ENCODE measurements around the gene PPARA. TPM values are rescaled to one million over a fixed set of nuclear protein-coding genes. Genes with fewer than 3 reads are reported as not detected.

The PPARA gene
- polyA plus RNA-seq, 1 of the 3 experiments (the other 2 are of a cell fraction), result 4.5 TPM

DNA sequence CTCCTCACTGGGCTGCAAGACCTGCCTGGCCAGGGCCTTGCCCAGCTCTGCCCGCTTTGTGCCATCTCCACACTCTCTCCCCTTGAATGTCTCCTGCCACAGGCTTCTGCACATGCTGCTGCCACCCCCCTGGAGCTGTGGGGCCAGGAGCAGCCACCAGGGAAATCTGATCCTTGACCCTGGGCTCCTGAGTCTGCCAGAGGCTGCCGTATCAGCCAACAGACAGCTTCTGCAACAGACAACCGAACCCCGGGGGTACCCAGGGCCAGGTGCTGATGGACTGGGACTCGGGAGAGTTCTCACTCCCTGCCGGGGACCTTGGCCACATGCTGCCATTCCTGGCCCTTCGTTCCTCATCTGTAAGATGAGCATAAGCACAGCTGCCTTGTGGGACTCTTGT is 3.3 kb upstream of the PPARA start:
- no peak for DNase-seq
- no peak overlapping the region for H3K27ac ChIP-seq (ENCODE audit: low read depth in 2 of 2, low read length in 1 of 2)
- no peak overlapping the region for H3K4me3 ChIP-seq (ENCODE audit: low read depth in 2 of 2, low read length in 1 of 2)
- no peak overlapping the region for H2AFZ ChIP-seq (ENCODE audit: low read depth)
- H3K9me3 ChIP-seq, result no peaks in the 10 kb centered on the region
- no peaks in the 10 kb centered on the region for H3K9me2 ChIP-seq
- H3K4me1 ChIP-seq (ENCODE audit: control insufficient read depth in 1 of 2, insufficient read depth in 2 of 2, low read depth in 1 of 2, low read length in 1 of 2), result peaks cover 8 to 25% of the 10 kb centered on the region in 2 experiments; a peak in 1 of 4 replicates
- H3K9ac ChIP-seq, result no peak overlapping the region
- CTCF ChIA-PET, result interaction anchor here (1.6 to 1.7 kb wide), 4 partner anchors 25 to 168 kb away, joined by 4 to 6 read pairs (median 5); no protein-coding TSS in a partner anchor
- H3K27me3 ChIP-seq (ENCODE audit: insufficient read depth), result peaks cover 9% of the 10 kb centered on the region; the same call in 1 of the 2 replicates
- no peaks in the 10 kb centered on the region for H3K36me3 ChIP-seq (replicated peaks in 1 of 2; ENCODE audit: control insufficient read depth in 1 of 2, insufficient read depth in 2 of 2, low read length in 1 of 2)
- peaks cover 10% of the 10 kb centered on the region for H3F3A ChIP-seq (replicated peaks; ENCODE audit: insufficient read depth)
- 81% methylated on average over 3 of the region's 7 CpGs for WGBS (ENCODE audit: low lambda C conversion rate)
- no peaks in the 10 kb centered on the region; the same call in 1 of the 2 replicates for H4K20me1 ChIP-seq (ENCODE audit: insufficient read depth)
- TF ChIP-seq RAD21 (IDR thresholded peaks at IDR 0.05; ENCODE audit: low read length) (no peak), TCF12 (IDR thresholded peaks at IDR 0.05) (no peak), RCOR1 (IDR thresholded peaks at IDR 0.05; ENCODE audit: low read length) (no peak), SMC3 (IDR thresholded peaks at IDR 0.05; ENCODE audit: low read depth, low read length) (no peak), GABPA (IDR thresholded peaks at IDR 0.05; ENCODE audit: low read depth) (no peak), NRF1 (IDR thresholded peaks at IDR 0.05; ENCODE audit: low read depth, low read length) (no peak), RFX5 (IDR thresholded peaks at IDR 0.05; ENCODE audit: low read length) (no peak), NFIC (IDR thresholded peaks at IDR 0.05; ENCODE audit: borderline replicate concordance) (no peak), FOSL2 (IDR thresholded peaks at IDR 0.05; ENCODE audit: borderline replicate concordance, low read depth) (no peak), FOXJ3 (CRISPR knock-in tag; IDR thresholded peaks at IDR 0.05) (no peak), EZH2phosphoT487 (IDR thresholded peaks at IDR 0.05; ENCODE audit: borderline replicate concordance, low read depth) (no peak)
- TF ChIP-seq, protein P1, sequence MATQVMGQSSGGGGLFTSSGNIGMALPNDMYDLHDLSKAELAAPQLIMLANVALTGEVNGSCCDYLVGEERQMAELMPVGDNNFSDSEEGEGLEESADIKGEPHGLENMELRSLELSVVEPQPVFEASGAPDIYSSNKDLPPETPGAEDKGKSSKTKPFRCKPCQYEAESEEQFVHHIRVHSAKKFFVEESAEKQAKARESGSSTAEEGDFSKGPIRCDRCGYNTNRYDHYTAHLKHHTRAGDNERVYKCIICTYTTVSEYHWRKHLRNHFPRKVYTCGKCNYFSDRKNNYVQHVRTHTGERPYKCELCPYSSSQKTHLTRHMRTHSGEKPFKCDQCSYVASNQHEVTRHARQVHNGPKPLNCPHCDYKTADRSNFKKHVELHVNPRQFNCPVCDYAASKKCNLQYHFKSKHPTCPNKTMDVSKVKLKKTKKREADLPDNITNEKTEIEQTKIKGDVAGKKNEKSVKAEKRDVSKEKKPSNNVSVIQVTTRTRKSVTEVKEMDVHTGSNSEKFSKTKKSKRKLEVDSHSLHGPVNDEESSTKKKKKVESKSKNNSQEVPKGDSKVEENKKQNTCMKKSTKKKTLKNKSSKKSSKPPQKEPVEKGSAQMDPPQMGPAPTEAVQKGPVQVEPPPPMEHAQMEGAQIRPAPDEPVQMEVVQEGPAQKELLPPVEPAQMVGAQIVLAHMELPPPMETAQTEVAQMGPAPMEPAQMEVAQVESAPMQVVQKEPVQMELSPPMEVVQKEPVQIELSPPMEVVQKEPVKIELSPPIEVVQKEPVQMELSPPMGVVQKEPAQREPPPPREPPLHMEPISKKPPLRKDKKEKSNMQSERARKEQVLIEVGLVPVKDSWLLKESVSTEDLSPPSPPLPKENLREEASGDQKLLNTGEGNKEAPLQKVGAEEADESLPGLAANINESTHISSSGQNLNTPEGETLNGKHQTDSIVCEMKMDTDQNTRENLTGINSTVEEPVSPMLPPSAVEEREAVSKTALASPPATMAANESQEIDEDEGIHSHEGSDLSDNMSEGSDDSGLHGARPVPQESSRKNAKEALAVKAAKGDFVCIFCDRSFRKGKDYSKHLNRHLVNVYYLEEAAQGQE (IDR thresholded peaks at IDR 0.05; ENCODE audit: low read depth, low read length), result no peak
- TF ChIP-seq, protein P2, sequence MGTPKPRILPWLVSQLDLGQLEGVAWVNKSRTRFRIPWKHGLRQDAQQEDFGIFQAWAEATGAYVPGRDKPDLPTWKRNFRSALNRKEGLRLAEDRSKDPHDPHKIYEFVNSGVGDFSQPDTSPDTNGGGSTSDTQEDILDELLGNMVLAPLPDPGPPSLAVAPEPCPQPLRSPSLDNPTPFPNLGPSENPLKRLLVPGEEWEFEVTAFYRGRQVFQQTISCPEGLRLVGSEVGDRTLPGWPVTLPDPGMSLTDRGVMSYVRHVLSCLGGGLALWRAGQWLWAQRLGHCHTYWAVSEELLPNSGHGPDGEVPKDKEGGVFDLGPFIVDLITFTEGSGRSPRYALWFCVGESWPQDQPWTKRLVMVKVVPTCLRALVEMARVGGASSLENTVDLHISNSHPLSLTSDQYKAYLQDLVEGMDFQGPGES (IDR thresholded peaks at IDR 0.05; ENCODE audit: low read depth, low read length), result no peak
- TF ChIP-seq, protein P3, sequence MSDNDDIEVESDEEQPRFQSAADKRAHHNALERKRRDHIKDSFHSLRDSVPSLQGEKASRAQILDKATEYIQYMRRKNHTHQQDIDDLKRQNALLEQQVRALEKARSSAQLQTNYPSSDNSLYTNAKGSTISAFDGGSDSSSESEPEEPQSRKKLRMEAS (IDR thresholded peaks at IDR 0.05; ENCODE audit: low read depth), result no peak
- TF ChIP-seq, protein P4, sequence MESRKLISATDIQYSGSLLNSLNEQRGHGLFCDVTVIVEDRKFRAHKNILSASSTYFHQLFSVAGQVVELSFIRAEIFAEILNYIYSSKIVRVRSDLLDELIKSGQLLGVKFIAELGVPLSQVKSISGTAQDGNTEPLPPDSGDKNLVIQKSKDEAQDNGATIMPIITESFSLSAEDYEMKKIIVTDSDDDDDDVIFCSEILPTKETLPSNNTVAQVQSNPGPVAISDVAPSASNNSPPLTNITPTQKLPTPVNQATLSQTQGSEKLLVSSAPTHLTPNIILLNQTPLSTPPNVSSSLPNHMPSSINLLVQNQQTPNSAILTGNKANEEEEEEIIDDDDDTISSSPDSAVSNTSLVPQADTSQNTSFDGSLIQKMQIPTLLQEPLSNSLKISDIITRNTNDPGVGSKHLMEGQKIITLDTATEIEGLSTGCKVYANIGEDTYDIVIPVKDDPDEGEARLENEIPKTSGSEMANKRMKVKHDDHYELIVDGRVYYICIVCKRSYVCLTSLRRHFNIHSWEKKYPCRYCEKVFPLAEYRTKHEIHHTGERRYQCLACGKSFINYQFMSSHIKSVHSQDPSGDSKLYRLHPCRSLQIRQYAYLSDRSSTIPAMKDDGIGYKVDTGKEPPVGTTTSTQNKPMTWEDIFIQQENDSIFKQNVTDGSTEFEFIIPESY (IDR thresholded peaks at IDR 0.05; ENCODE audit: borderline replicate concordance, low read depth), result no peak
- TF ChIP-seq, protein P5, sequence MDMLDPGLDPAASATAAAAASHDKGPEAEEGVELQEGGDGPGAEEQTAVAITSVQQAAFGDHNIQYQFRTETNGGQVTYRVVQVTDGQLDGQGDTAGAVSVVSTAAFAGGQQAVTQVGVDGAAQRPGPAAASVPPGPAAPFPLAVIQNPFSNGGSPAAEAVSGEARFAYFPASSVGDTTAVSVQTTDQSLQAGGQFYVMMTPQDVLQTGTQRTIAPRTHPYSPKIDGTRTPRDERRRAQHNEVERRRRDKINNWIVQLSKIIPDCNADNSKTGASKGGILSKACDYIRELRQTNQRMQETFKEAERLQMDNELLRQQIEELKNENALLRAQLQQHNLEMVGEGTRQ (IDR thresholded peaks at IDR 0.05; ENCODE audit: borderline replicate concordance, low read depth, low read length), result no peak
- peaks cover 6% of the 10 kb centered on the region; the same call in 1 of the 2 replicates for H3K79me2 ChIP-seq (ENCODE audit: insufficient read depth)
- H3K4me2 ChIP-seq, result no peak overlapping the region
- POLR2A ChIA-PET, result interaction anchor here (0.7 to 2.2 kb wide), 2 partner anchors 55 to 121 kb away, joined by 3 to 6 read pairs; partner anchors contain the start of gene TTC38
